ENCODE data around the gene HOXD8.

DNA sequence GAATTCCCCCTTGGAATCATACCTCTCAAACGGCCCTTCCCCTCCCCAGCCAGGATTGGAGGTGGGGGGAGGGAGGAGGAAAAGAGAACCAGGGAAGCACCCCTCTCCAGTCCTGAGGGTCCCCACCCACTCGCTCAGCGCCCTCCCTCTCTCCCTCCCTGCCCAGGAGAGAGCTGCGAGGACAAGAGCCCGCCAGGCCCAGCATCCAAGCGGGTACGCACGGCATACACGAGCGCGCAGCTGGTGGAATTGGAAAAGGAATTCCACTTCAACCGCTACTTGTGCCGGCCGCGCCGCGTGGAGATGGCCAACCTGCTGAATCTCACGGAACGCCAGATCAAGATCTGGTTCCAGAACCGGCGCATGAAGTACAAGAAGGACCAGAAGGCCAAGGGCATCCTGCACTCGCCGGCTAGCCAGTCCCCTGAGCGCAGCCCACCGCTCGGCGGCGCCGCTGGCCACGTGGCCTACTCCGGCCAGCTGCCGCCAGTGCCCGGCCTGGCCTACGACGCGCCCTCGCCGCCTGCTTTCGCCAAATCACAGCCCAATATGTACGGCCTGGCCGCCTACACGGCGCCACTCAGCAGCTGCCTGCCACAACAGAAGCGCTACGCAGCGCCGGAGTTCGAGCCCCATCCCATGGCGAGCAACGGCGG lies 42.0 kb downstream of the HOXD8 start:
- TF ChIP-seq EZH2 (IDR thresholded peaks at IDR 0.05; ENCODE audit: insufficient read depth, poor library complexity, severe bottlenecking) (no peak), EZH2phosphoT487 (IDR thresholded peaks at IDR 0.05; ENCODE audit: insufficient read depth, low read depth) (no peak)
